HG02678 (cell line): ENCODE measurements around the gene EEPD1.
"Not testable (repeated sequence)": the region's sequence is repeated elsewhere in the genome, so short reads cannot be mapped to it uniquely, and the experiment has no call there.

Source experiments
- ATAC-seq: cut with Tn5 transposase; IDR thresholded peaks from one replicate; pipeline ENCODE4 v1.9.1; 2021; ENCODE audit warnings: mild to moderate bottlenecking, moderate library complexity; ENCODE audit not compliant: unreplicated experiment

Gene EEPD1

GRCh38 chr7:36128448-36129047 is 24.5 kb upstream of the EEPD1 start:
- no peak for ATAC-seq

- ATAC-seq, result no peak
Observed at GRCh38 chr7:36129048-36129534, 24.0 kb upstream of the EEPD1 start.

GRCh38 chr7:36130236-36130945 is 22.7 kb upstream of the EEPD1 start:
- no peak for ATAC-seq

- ATAC-seq, result no peak
Observed at GRCh38 chr7:36131026-36131425, 22.0 kb upstream of the EEPD1 start.

- no peak for ATAC-seq
Observed at GRCh38 chr7:36131499-36131898, 21.6 kb upstream of the EEPD1 start.

GRCh38 chr7:36132012-36132411 is 21.0 kb upstream of the EEPD1 start:
- ATAC-seq, result no peak

- no peak for ATAC-seq
Observed at GRCh38 chr7:36135700-36136099, 17.4 kb upstream of the EEPD1 start.

GRCh38 chr7:36137258-36137657 is 15.8 kb upstream of the EEPD1 start:
- no peak for ATAC-seq

GRCh38 chr7:36137754-36138153 is 15.3 kb upstream of the EEPD1 start:
- no peak for ATAC-seq

GRCh38 chr7:36138209-36138608 is 14.8 kb upstream of the EEPD1 start:
- ATAC-seq, result no peak

- no peak for ATAC-seq
Observed at GRCh38 chr7:36141351-36141750, 11.7 kb upstream of the EEPD1 start.

- no peak for ATAC-seq
Observed at GRCh38 chr7:36141850-36142249, 11.2 kb upstream of the EEPD1 start.

- no peak for ATAC-seq
Observed at GRCh38 chr7:36144189-36144588, 8.9 kb upstream of the EEPD1 start.

- no peak for ATAC-seq
Observed at GRCh38 chr7:36145686-36146085, 7.4 kb upstream of the EEPD1 start.

- ATAC-seq, result no peak
Observed at GRCh38 chr7:36147361-36147760, 5.7 kb upstream of the EEPD1 start.

- no peak for ATAC-seq
Observed at GRCh38 chr7:36148422-36149065, 4.5 kb upstream of the EEPD1 start.

GRCh38 chr7:36149240-36149639 is 3.8 kb upstream of the EEPD1 start:
- not testable (repeated sequence) for ATAC-seq

- ATAC-seq, result no peak
Observed at GRCh38 chr7:36149694-36150452, 3.2 kb upstream of the EEPD1 start.

GRCh38 chr7:36151921-36152755 is 916 bp upstream of the EEPD1 start:
- ATAC-seq, result no peak

- ATAC-seq, result peak; percentile 9
Observed at GRCh38 chr7:36153571-36154097, 580 bp downstream of the EEPD1 start.
